ENCODE results near the gene CSRNP3. TPM values are rescaled to one million over a fixed set of nuclear protein-coding genes. Genes with fewer than 3 reads are reported as not detected.
A peak's percentile ranks its signal among the peaks of the same experiment; 100 is the strongest.

CSRNP3 gene
- total RNA-seq, 1 donor from 2014 or later: 31.2 TPM

DNA sequence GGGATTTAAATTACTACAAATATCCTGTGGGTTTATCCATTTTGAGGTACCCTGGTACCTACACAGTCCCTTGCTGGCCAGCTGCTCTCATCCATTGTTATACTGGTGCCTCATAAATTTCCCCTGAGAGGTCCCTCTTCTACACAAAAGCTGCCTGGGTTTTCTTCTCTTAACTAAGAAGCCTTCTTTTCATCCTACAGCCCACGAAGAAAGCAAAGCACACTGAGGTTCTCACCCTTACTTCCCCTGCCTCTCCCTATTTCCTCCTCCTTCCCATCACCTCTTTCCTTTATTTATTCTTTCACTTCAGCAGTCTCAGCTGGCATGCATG, 154.9 kb downstream of the CSRNP3 start:
- Mint-ChIP-seq H3K36me3 (peaks cover 10% of the 10 kb centered on the region), H3K4me3 (no peak overlapping the region), H3K27me3 (ENCODE audit: low read depth) (no peaks in the 10 kb centered on the region), H3K9me3 (no peaks in the 10 kb centered on the region), H3K27ac (peak overlapping the region; percentile 87), H3K4me1 (peaks cover 37% of the 10 kb centered on the region)
- TF ChIP-seq, protein P1, sequence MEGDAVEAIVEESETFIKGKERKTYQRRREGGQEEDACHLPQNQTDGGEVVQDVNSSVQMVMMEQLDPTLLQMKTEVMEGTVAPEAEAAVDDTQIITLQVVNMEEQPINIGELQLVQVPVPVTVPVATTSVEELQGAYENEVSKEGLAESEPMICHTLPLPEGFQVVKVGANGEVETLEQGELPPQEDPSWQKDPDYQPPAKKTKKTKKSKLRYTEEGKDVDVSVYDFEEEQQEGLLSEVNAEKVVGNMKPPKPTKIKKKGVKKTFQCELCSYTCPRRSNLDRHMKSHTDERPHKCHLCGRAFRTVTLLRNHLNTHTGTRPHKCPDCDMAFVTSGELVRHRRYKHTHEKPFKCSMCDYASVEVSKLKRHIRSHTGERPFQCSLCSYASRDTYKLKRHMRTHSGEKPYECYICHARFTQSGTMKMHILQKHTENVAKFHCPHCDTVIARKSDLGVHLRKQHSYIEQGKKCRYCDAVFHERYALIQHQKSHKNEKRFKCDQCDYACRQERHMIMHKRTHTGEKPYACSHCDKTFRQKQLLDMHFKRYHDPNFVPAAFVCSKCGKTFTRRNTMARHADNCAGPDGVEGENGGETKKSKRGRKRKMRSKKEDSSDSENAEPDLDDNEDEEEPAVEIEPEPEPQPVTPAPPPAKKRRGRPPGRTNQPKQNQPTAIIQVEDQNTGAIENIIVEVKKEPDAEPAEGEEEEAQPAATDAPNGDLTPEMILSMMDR (IDR thresholded peaks at IDR 0.05; ENCODE audit: unreplicated experiment): no peak
- DNase-seq (ENCODE audit: low spot score in 2 of 2, unreplicated experiment in 2 of 2): no peak

DNA sequence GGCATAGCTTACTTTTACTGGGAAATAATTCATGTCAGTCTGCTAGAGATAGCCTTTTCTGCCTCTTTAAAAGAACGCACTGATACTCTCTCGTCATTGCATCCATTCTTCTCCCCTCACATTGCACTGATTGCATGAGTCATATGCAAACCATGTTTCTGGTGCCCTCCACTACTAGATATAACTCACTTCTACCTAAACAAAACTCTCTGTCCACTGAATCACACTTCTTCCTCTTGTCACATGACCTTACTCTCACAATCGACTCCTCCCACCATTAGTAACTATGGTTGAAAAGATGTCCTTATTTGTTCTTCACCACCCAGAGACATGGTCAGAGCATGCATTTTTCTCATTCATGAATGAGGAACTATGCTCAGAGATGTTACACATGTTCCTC, 158.0 kb downstream of the CSRNP3 start:
- H3K27me3 Mint-ChIP-seq (ENCODE audit: low read depth): no peaks in the 10 kb centered on the region
- no peak overlapping the region for H3K4me3 Mint-ChIP-seq
- no peaks in the 10 kb centered on the region for H3K9me3 Mint-ChIP-seq
- H3K4me1 Mint-ChIP-seq: peaks cover 34% of the 10 kb centered on the region
- no peak for DNase-seq (ENCODE audit: low spot score in 2 of 2, unreplicated experiment in 2 of 2)
- peaks cover 7% of the 10 kb centered on the region for H3K36me3 Mint-ChIP-seq
- TF ChIP-seq, protein P1 (IDR thresholded peaks at IDR 0.05; ENCODE audit: unreplicated experiment): no peak
- H3K27ac Mint-ChIP-seq: no peak overlapping the region

DNA sequence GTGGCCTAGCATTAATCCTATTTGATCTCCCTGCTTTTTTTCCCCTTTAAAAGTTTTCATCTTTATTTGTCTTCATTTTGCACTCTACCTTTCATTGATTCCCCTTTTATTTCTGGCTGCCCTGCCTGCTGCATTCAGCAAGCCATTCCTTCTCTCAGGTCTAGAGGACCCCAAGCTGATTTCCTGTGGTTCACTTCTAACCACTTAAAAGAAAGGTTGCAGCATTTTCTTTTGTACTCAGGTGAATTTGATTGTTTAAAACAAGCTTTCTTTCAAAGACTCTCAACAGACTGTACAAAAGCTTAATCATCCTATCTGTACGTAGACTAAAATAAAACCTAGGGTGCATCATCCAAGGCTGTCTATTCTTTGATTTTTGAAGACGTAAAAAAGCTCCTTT, 160.3 kb downstream of the CSRNP3 start:
- Mint-ChIP-seq H3K9me3 (no peaks in the 10 kb centered on the region), H3K4me1 (peaks cover 48% of the 10 kb centered on the region), H3K27me3 (ENCODE audit: low read depth) (no peaks in the 10 kb centered on the region), H3K4me3 (no peak overlapping the region), H3K27ac (peak overlapping the region; percentile 85), H3K36me3 (peaks cover 7% of the 10 kb centered on the region)
- TF ChIP-seq, protein P1 (IDR thresholded peaks at IDR 0.05; ENCODE audit: unreplicated experiment): no peak
- no peak for DNase-seq (ENCODE audit: low spot score in 2 of 2, unreplicated experiment in 2 of 2)

DNA sequence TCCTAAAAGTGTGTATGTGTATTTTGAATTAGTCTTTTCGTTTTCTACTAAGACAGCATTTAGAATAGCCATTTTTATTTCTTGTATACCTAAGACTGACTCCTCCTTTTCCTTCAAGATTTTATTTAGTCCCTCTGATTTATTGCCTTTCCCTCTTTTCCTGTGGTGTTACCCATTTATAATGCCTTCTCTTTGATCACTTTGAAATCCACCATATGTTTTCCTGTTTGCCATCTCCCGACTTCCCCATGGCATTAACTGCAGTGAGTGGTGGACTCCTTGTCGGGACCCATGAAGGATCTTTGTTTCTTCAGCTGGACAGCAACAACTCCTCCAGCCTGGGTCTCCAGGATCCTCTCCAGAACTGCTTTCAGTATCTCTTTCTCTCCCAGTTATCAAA, 160.7 kb downstream of the CSRNP3 start:
- H3K4me1 Mint-ChIP-seq: peaks cover 51% of the 10 kb centered on the region
- no peak overlapping the region for H3K4me3 Mint-ChIP-seq
- no peaks in the 10 kb centered on the region for H3K27me3 Mint-ChIP-seq (ENCODE audit: low read depth)
- TF ChIP-seq, protein P1 (IDR thresholded peaks at IDR 0.05; ENCODE audit: unreplicated experiment): no peak
- DNase-seq (ENCODE audit: low spot score in 2 of 2, unreplicated experiment in 2 of 2): no peak
- peaks cover 7% of the 10 kb centered on the region for H3K36me3 Mint-ChIP-seq
- H3K27ac Mint-ChIP-seq: peak overlapping the region; percentile 42
- no peaks in the 10 kb centered on the region for H3K9me3 Mint-ChIP-seq

DNA sequence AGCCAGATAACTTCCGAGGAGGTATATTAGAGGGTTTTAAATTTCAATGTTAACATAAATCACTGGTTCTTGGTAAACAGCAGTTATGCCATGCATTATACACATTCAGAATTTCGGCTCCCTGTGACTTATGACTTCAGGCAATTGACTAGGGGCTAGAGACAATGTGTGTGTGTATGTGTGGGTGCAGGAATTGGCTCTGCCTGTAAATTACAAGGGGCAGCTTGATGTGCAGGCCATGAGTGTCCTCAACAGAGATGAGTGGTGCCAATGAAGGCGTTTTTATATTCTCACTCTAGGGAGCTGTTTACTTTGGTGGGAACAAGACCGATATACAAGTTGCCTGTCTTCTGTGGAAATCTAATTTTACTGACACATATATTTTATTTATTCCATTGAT, 161.6 kb downstream of the CSRNP3 start:
- Mint-ChIP-seq H3K4me3 (no peak overlapping the region), H3K36me3 (peaks cover 7% of the 10 kb centered on the region), H3K4me1 (peaks cover 59% of the 10 kb centered on the region), H3K27ac (no peak overlapping the region), H3K9me3 (no peaks in the 10 kb centered on the region), H3K27me3 (ENCODE audit: low read depth) (no peaks in the 10 kb centered on the region)
- TF ChIP-seq, protein P1 (IDR thresholded peaks at IDR 0.05; ENCODE audit: unreplicated experiment): no peak
- no peak for DNase-seq (ENCODE audit: low spot score in 2 of 2, unreplicated experiment in 2 of 2)

DNA sequence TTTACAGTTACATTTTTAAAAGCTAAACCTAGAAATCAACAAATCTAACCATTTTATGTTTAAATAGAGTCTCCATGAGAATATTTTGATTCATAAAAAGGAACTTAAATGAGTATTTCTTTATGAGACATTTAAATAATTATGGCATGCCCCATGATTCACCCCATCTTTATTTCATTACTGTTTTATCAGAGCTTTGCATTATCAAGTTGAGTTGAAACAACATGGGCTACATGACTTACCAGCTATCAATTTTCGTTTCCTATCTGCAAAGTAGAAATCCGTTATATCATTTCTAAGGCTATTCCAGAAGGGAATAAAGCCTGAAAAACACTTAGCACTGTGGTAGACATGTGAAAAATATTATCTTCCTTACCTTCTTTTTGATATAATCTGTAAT, 163.1 kb downstream of the CSRNP3 start:
- Mint-ChIP-seq H3K4me1 (peaks cover 65% of the 10 kb centered on the region), H3K9me3 (no peaks in the 10 kb centered on the region), H3K27ac (peak overlapping the region; percentile 97), H3K27me3 (ENCODE audit: low read depth) (no peaks in the 10 kb centered on the region), H3K36me3 (peaks cover 7% of the 10 kb centered on the region), H3K4me3 (no peak overlapping the region)
- TF ChIP-seq, protein P1 (IDR thresholded peaks at IDR 0.05; ENCODE audit: unreplicated experiment): no peak
- DNase-seq (ENCODE audit: low spot score in 2 of 2, unreplicated experiment in 2 of 2): no peak
